PC-3 (cell line): ENCODE measurements around the gene NDUFB5.

Experiments
- CTCF ChIP-seq: fragments of 300-600 bp; sonication (generic); conservative IDR thresholded peaks from 2 replicates; pipeline ENCODE4 v1.5.1; 2017; ENCODE audit warnings: antibody characterized with exemption, low read depth, mild to moderate bottlenecking, low read length
- EZH2 ChIP-seq: fragments of 300-600 bp; sonication (generic); IDR thresholded peaks from one replicate; pipeline ENCODE4 v1.6.1; 2017; ENCODE audit warnings: antibody characterized with exemption, mild to moderate bottlenecking, low read length; ENCODE audit not compliant: unreplicated experiment

GRCh38 chr3:179580992-179581391, 23.6 kb upstream of the NDUFB5 start:
- no peak for TF ChIP-seq CTCF
- no peak for TF ChIP-seq EZH2
